PC-9 (cell line): Measurements from ENCODE around the gene CYFIP2. TPM values are rescaled to one million over a fixed set of nuclear protein-coding genes. Genes with fewer than 3 reads are reported as not detected.

Experiments used
- BruUV-seq: library from RNA; stranded (reverse); fragments of 400-500 nt; replicated peaks from 2 replicates; lab custom pipeline; 2021; lab: Mats Ljungman, UMichigan
- CTCF ChIA-PET: fragments of 300-600 bp; sonication (Branson Sonifier 250); formaldehyde crosslinking; loops from one replicate; lab custom pipeline; 2022; ENCODE audit warnings: antibody characterized with exemption; lab: Charles Lee
- POLR2A ChIA-PET: fragments of 300-600 bp; sonication (Branson Sonifier 250); formaldehyde crosslinking; loops from one replicate; lab custom pipeline; 2022; ENCODE audit warnings: antibody characterized with exemption; ENCODE audit not compliant: unreplicated experiment; lab: Charles Lee
- DNase-seq, 2 experiments: peaks; one replicate each; pipeline versions ENCODE4 v3.0.0 to v3.0.0-alpha.2; 2015 to 2022; ENCODE audit warnings: mixed read lengths in 1 of 2
- H2AFZ ChIP-seq: fragments of 200-600 bp; sonication (generic); 2 replicates; pipeline ENCODE4 v1.8.1; 2017; ENCODE audit warnings: antibody characterized with exemption
- H3F3A ChIP-seq: fragments of 200-600 bp; sonication (generic); 2 replicates; pipeline ENCODE4 v1.8.1; 2017; ENCODE audit warnings: antibody characterized with exemption, mild to moderate bottlenecking, low read depth; ENCODE audit not compliant: insufficient read depth
- H3K27ac ChIP-seq: fragments of 200-600 bp; sonication (generic); 2 replicates; pipeline ENCODE4 v1.6.1; 2016; ENCODE audit warnings: mixed run types
- H3K27me3 ChIP-seq: fragments of 200-600 bp; sonication (generic); 2 replicates; pipeline ENCODE4 v1.6.1; 2016; ENCODE audit warnings: low read depth, mixed run types; ENCODE audit not compliant: insufficient read depth
- H3K36me3 ChIP-seq: fragments of 200-600 bp; sonication (generic); 2 replicates; pipeline ENCODE4 v1.6.1; 2016; ENCODE audit warnings: low read depth, mixed run types
- H3K4me1 ChIP-seq: fragments of 200-600 bp; sonication (generic); replicated peaks from 2 replicates; pipeline ENCODE4 v1.6.1; 2016; ENCODE audit warnings: mixed run types; ENCODE audit not compliant: insufficient read depth
- H3K4me2 ChIP-seq: fragments of 200-600 bp; sonication (generic); 2 replicates; pipeline ENCODE4 v1.6.1; 2017; ENCODE audit warnings: mixed run types
- H3K4me3 ChIP-seq: fragments of 200-600 bp; sonication (generic); 2 replicates; pipeline ENCODE4 v1.6.1; 2016; ENCODE audit warnings: mixed run types
- H3K79me2 ChIP-seq: fragments of 200-600 bp; sonication (generic); 2 replicates; pipeline ENCODE4 v1.6.1; 2017; ENCODE audit warnings: low read depth, mixed run types
- H3K9me2 ChIP-seq: fragments of 200-600 bp; sonication (generic); 2 replicates; pipeline ENCODE4 v1.8.1; 2017; ENCODE audit warnings: mild to moderate bottlenecking; ENCODE audit not compliant: insufficient read depth
- H3K9me3 ChIP-seq: fragments of 200-600 bp; sonication (generic); 2 replicates; pipeline ENCODE4 v1.8.1; 2016; ENCODE audit warnings: low read depth; ENCODE audit not compliant: insufficient read depth
- H4K20me1 ChIP-seq: fragments of 200-600 bp; sonication (generic); 2 replicates; pipeline ENCODE4 v1.8.1; 2017; ENCODE audit not compliant: insufficient read depth
- EZH2 ChIP-seq: fragments of 200-600 bp; sonication (generic); IDR thresholded peaks from 2 replicates; pipeline ENCODE4 v1.8.0; 2017; ENCODE audit warnings: antibody characterized with exemption, low read depth
- intact Hi-C: fragments of 100-400 bp; cut with micrococcal nuclease; formaldehyde crosslinking; loops from one replicate; pipeline ENCODE4 v1.10.0; 2022; ENCODE audit not compliant: unreplicated experiment
- total RNA-seq: library from RNA; stranded (reverse); gene quantifications from 2 replicates; pipeline ENCODE4 v1.2.3, GENCODE V29; 2021
- TF ChIP-seq, protein P1 (sequence below): fragments of 200-600 bp; sonication (generic); conservative IDR thresholded peaks from 2 replicates; pipeline ENCODE4 v1.6.1; 2017; ENCODE audit warnings: mixed run types, antibody characterized with exemption, mild to moderate bottlenecking, moderate library complexity

CYFIP2 gene
- total RNA-seq, 1 experiment from 2014 or later: not detected

DNA sequence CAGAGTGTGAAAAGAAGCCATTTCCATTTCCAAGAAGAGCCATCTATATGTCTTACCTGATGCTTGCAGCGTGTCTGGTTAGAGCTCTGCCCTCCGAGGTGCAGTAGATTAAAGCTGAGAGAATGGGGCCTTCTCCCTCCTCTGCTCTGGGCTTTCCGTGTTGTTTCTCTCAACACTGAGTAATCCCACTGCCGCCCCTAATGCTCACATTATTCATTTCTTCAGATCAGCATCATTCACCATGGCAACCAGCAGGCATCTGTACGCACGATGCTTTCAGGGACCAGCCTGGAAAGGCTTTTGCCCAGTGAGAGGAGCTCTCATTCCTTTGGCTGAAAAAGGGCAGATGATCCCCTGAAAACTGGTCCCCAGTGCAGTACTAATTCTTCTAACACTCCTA is 79.6 kb downstream of the CYFIP2 start:
- Histone ChIP-seq H3K4me3 (no peak overlapping the region), H3K9me3 (no peaks in the 10 kb centered on the region), H3K9me2 (no peaks in the 10 kb centered on the region), H3K4me1 (no peaks in the 10 kb centered on the region), H3K27me3 (peaks cover 32% of the 10 kb centered on the region), H3K4me2 (no peak overlapping the region), H2AFZ (no peak overlapping the region), H3K27ac (no peak overlapping the region), H3F3A (no peaks in the 10 kb centered on the region), H3K79me2 (no peaks in the 10 kb centered on the region), H3K36me3 (no peaks in the 10 kb centered on the region), H4K20me1 (no peaks in the 10 kb centered on the region)
- DNase-seq: no peak
- TF ChIP-seq, protein P1, sequence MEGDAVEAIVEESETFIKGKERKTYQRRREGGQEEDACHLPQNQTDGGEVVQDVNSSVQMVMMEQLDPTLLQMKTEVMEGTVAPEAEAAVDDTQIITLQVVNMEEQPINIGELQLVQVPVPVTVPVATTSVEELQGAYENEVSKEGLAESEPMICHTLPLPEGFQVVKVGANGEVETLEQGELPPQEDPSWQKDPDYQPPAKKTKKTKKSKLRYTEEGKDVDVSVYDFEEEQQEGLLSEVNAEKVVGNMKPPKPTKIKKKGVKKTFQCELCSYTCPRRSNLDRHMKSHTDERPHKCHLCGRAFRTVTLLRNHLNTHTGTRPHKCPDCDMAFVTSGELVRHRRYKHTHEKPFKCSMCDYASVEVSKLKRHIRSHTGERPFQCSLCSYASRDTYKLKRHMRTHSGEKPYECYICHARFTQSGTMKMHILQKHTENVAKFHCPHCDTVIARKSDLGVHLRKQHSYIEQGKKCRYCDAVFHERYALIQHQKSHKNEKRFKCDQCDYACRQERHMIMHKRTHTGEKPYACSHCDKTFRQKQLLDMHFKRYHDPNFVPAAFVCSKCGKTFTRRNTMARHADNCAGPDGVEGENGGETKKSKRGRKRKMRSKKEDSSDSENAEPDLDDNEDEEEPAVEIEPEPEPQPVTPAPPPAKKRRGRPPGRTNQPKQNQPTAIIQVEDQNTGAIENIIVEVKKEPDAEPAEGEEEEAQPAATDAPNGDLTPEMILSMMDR: no peak
- no peak for TF ChIP-seq EZH2
- CTCF ChIA-PET: no interaction called here
- no TSS peak for BruUV-seq
- intact Hi-C loops: loop anchor here (10.0 kb wide), 1 partner anchor 649 kb away; no protein-coding TSS in a partner anchor
- POLR2A ChIA-PET: no interaction called here

DNA sequence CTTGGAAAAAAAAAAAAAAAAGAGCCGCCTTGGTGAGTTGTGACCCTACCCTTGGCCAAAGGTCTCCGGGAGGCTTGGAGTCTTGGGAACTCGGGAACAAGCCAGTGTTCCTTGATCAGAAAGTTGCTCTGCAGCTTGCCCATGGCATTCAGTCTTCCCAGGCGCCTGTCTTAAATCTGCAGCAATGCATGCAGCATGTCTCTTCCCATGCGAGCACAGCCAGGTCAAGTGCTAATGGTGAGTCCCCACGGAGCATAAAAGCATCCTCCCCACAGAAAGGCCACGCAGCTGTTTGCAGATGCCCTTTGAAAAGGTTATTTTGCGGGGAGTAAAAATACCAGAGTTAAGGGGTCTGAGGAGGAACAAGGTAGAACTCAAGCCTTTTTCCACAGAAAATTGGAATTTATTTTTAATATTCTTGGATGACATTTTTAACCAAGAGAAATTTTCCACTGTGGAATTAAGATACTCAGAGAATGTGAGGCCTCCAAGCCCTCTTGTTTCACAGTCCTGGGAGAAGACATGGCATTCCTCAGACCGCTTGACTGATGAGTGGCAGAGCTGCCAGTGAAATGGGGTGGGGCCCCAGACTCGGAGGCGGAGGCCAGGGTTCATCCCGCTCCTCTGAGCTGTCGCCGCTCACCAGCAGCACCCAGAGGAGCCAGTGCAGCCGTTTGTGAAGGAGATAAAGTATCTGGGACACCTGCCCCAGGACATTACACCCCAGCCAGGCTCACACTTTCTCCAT is 81.6 kb downstream of the CYFIP2 start:
- Histone ChIP-seq H3K27me3 (peaks cover 41% of the 10 kb centered on the region), H3K27ac (no peak overlapping the region), H4K20me1 (no peaks in the 10 kb centered on the region), H3K4me2 (no peak overlapping the region), H3K4me3 (no peak overlapping the region), H3K36me3 (no peaks in the 10 kb centered on the region), H3K9me2 (no peaks in the 10 kb centered on the region), H2AFZ (no peak overlapping the region), H3K79me2 (no peaks in the 10 kb centered on the region), H3F3A (no peaks in the 10 kb centered on the region), H3K4me1 (no peaks in the 10 kb centered on the region), H3K9me3 (no peaks in the 10 kb centered on the region)
- POLR2A ChIA-PET: interaction anchor here (0.6 kb wide), 1 partner anchor 17 kb away, joined by 8 read pairs; no protein-coding TSS in a partner anchor
- DNase-seq: peak in 1 of 2 experiments; percentile 9
- intact Hi-C loops: loop anchor here (10.0 kb wide), 1 partner anchor 647 kb away; no protein-coding TSS in a partner anchor
- CTCF ChIA-PET: interaction anchor here (0.6 to 0.9 kb wide), 3 partner anchors 13 to 609 kb away, joined by 3 to 8 read pairs (median 5); no protein-coding TSS in a partner anchor
- TF ChIP-seq EZH2: no peak
- TF ChIP-seq, protein P1: no peak
- no TSS peak for BruUV-seq

DNA sequence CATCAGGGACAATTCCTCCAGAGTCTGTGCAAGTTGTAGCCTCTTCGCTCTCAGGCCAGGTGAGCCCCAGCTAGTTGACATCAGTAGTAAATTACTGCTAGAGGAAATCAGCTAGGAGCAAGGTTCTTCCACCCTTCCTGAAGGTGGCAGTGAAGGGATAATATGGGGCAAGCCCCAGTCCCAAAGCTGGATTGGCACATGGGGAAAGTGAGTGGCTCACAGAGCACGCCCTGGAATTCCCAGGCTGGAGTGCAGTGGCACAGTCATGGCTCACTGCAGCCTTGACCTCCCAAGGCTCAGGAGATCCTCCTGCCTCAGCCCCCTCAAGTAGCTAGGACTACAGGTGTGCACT is 82.1 kb downstream of the CYFIP2 start:
- H3K4me1 ChIP-seq: no peaks in the 10 kb centered on the region
- H4K20me1 ChIP-seq: no peaks in the 10 kb centered on the region
- intact Hi-C loops: loop anchor here (10.0 kb wide), 1 partner anchor 647 kb away; no protein-coding TSS in a partner anchor
- H3K4me2 ChIP-seq: no peak overlapping the region
- H3K9me2 ChIP-seq: no peaks in the 10 kb centered on the region
- DNase-seq: no peak
- no peaks in the 10 kb centered on the region for H3K9me3 ChIP-seq
- no TSS peak for BruUV-seq
- POLR2A ChIA-PET: no interaction called here
- H3K79me2 ChIP-seq: no peaks in the 10 kb centered on the region
- no peak for TF ChIP-seq EZH2
- H3K27me3 ChIP-seq: peaks cover 41% of the 10 kb centered on the region
- no peaks in the 10 kb centered on the region for H3F3A ChIP-seq
- no peak overlapping the region for H3K27ac ChIP-seq
- H3K36me3 ChIP-seq: no peaks in the 10 kb centered on the region
- H3K4me3 ChIP-seq: no peak overlapping the region
- CTCF ChIA-PET: interaction anchor here (0.6 to 0.9 kb wide), 2 partner anchors 12 to 124 kb away, joined by 3 to 5 read pairs; no protein-coding TSS in a partner anchor
- H2AFZ ChIP-seq: no peak overlapping the region
